Endothelial cell of coronary artery (primary cell): ENCODE data around the gene FHL2. TPM values are rescaled to one million over a fixed set of nuclear protein-coding genes. Genes with fewer than 3 reads are reported as not detected.

Experiments
- total RNA-seq: library from RNA; depleted of rRNA; stranded (reverse); fragments of >200 nt; gene quantifications from 2 replicates; pipeline ENCODE4 v1.2.3, GENCODE V29; 2014

FHL2 gene
- total RNA-seq = 114 and 133 TPM in 2 replicates

GRCh38 chr2:105398336-105399206 is at the start of gene FHL2:
Gene FHL2, minus strand, starts transcription at chr2:105399051. Its CDS starts 12,535 bp downstream, at chr2:105386516.

GRCh38 chr2:105337122-105338019 is 61.5 kb downstream of the FHL2 start, which contains the start of gene C2orf49:
Gene C2orf49, plus strand, starts transcription at chr2:105337540. Its CDS starts 48 bp downstream, at chr2:105337588.

GRCh38 chr2:105329561-105330495 is 69.0 kb downstream of the FHL2 start, which contains the start of gene TGFBRAP1:
Gene TGFBRAP1, minus strand, starts transcription at chr2:105329735. Its CDS starts 21,434 bp downstream, at chr2:105308301.

Other genes starting within 250 kb of the FHL2 start
- gene GPR45, start 157.3 kb downstream of the FHL2 start, total RNA-seq = not detected in 2 replicates
- 23.8 and 25.0 TPM in 2 replicates for gene TGFBRAP1, start 69.3 kb downstream of the FHL2 start, total RNA-seq
- gene C2orf49, start 61.5 kb downstream of the FHL2 start, total RNA-seq = 11.8 and 18.1 TPM in 2 replicates